NB4 (cell line): Measurements from ENCODE around the gene SNRPD3.
"Not testable (repeated sequence)": the region's sequence is repeated elsewhere in the genome, so short reads cannot be mapped to it uniquely, and the experiment has no call there.

Experiments used
- CTCF ChIP-seq: IDR thresholded peaks from one replicate; pipeline ENCODE4 v1.5.1; 2012; ENCODE audit warnings: low read depth, low read length
- POLR2A ChIP-seq: IDR thresholded peaks from 2 replicates; pipeline ENCODE4 v1.6.1; 2011; ENCODE audit warnings: mild to moderate bottlenecking; ENCODE audit not compliant: insufficient read length; ENCODE audit errors: extremely low read depth
- TF ChIP-seq, protein P1 (sequence below): IDR thresholded peaks from 2 replicates; pipeline ENCODE4 v1.6.1; 2011; ENCODE audit warnings: low read depth, low read length

DNA sequence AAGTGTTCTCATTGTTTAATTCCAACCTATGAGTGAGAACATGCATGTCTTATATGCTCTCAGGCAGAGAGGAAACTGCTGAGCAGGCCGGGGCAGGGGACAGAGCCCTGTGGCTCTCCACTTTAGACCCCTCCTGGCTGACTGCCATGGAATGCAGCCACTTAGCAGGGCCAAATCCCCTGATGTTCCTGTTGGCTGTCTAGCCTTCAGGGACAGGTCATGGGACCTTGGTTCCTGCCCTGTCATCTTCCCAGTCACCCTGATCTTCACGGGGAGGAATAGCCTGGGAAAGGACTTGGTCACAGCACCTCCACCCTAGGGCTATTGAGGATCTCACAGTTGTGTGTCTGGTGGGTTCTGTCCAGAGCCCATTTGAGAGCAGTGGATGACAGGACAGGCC, 50.5 kb downstream of the SNRPD3 start:
- TF ChIP-seq CTCF, POLR2A: not testable (repeated sequence)
- TF ChIP-seq, protein P1, sequence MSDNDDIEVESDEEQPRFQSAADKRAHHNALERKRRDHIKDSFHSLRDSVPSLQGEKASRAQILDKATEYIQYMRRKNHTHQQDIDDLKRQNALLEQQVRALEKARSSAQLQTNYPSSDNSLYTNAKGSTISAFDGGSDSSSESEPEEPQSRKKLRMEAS: not testable (repeated sequence)
